CD4-positive, CD25-positive, alpha-beta regulatory T cell (primary cell): ENCODE data around the gene SUSD6. TPM values are rescaled to one million over a fixed set of nuclear protein-coding genes. Genes with fewer than 3 reads are reported as not detected.

Source experiments
- ATAC-seq, 2 donors: fragments of 150-1000 bp; cut with Tn5 transposase; one replicate each; pipeline ENCODE4 v1.10.0; 2021; ENCODE audit warnings: low read depth in 2 of 2, moderate number of reproducible peaks in 2 of 2, moderate library complexity in 1 of 2
- DNase-seq, 3 donors: peaks; one replicate each; pipeline versions ENCODE4 v3.0.0 to v3.0.0-alpha.2; 2012 to 2022; ENCODE audit warnings: mixed read lengths in 1 of 3
- H3K27ac ChIP-seq: one replicate; pipeline ENCODE4 v1.7.0; 2013; ENCODE audit warnings: mild to moderate bottlenecking, low read length; ENCODE audit not compliant: insufficient read depth, poor library complexity, severe bottlenecking
- H3K27me3 ChIP-seq: one replicate; pipeline ENCODE4 v1.7.0; 2013; ENCODE audit warnings: low read length; ENCODE audit not compliant: control insufficient read depth, insufficient read depth
- H3K36me3 ChIP-seq: one replicate; pipeline ENCODE4 v1.7.0; 2013; ENCODE audit warnings: mild to moderate bottlenecking, low read length, moderate library complexity; ENCODE audit not compliant: control insufficient read depth, insufficient read depth
- H3K4me1 ChIP-seq: 2 replicates; pipeline ENCODE4 v1.7.0; 2013; ENCODE audit warnings: mild to moderate bottlenecking, low read length; ENCODE audit not compliant: insufficient read depth, control insufficient read depth, poor library complexity, severe bottlenecking
- H3K4me3 ChIP-seq: one replicate; pipeline ENCODE4 v1.7.0; 2013; ENCODE audit warnings: low read depth, mild to moderate bottlenecking, low read length, moderate library complexity
- H3K9me3 ChIP-seq, 2 experiments: 1 replicate in 1 of 2; 2 replicates in 1 of 2; pipeline ENCODE4 v1.7.0; 2013; ENCODE audit warnings: low read length in 2 of 2, mild to moderate bottlenecking in 1 of 2, moderate library complexity in 1 of 2; ENCODE audit not compliant: control insufficient read depth in 2 of 2
- H3K27ac Mint-ChIP-seq, 3 donors: one replicate each; pipeline ENCODE4 v1.8.0; 2020 to 2022; ENCODE audit warnings: mild to moderate bottlenecking in 3 of 3, mixed read lengths in 3 of 3, moderate library complexity in 2 of 3
- H3K27me3 Mint-ChIP-seq: one replicate; pipeline ENCODE4 v1.8.0; 2022; ENCODE audit warnings: mild to moderate bottlenecking, mixed read lengths
- H3K36me3 Mint-ChIP-seq: one replicate; pipeline ENCODE4 v1.8.0; 2020; ENCODE audit warnings: mixed read lengths
- H3K4me1 Mint-ChIP-seq, 4 donors: one replicate each; pipeline ENCODE4 v1.8.0; 2020 to 2022; ENCODE audit warnings: mixed read lengths in 4 of 4, mild to moderate bottlenecking in 1 of 4
- H3K4me3 Mint-ChIP-seq, 4 donors: one replicate each; pipeline ENCODE4 v1.8.0; 2020 to 2022; ENCODE audit warnings: mild to moderate bottlenecking in 4 of 4, mixed read lengths in 4 of 4, moderate library complexity in 3 of 4
- H3K9me3 Mint-ChIP-seq, 7 donors: one replicate each; pipeline ENCODE4 v1.8.0; 2020 to 2022; ENCODE audit warnings: mixed read lengths in 7 of 7, mild to moderate bottlenecking in 3 of 7, moderate library complexity in 2 of 7
- polyA plus RNA-seq, 4 donors: library from polyadenylated mRNA; unstranded; fragments of 300-500 nt; fragmentation: Illumina TruSeq; gene quantifications; one replicate each; pipeline ENCODE4 v1.2.3, GENCODE V29; 2021
- total RNA-seq: library from RNA; stranded (reverse); gene quantifications from one replicate; pipeline ENCODE4 v1.2.3, GENCODE V29; 2022

Gene SUSD6
- total RNA-seq = 101 TPM
- 10 to 100 TPM in 1 of 4 donors, 1 to 10 TPM in 3; 7.7 to 15.2 (median 9.0) TPM for polyA plus RNA-seq

DNA sequence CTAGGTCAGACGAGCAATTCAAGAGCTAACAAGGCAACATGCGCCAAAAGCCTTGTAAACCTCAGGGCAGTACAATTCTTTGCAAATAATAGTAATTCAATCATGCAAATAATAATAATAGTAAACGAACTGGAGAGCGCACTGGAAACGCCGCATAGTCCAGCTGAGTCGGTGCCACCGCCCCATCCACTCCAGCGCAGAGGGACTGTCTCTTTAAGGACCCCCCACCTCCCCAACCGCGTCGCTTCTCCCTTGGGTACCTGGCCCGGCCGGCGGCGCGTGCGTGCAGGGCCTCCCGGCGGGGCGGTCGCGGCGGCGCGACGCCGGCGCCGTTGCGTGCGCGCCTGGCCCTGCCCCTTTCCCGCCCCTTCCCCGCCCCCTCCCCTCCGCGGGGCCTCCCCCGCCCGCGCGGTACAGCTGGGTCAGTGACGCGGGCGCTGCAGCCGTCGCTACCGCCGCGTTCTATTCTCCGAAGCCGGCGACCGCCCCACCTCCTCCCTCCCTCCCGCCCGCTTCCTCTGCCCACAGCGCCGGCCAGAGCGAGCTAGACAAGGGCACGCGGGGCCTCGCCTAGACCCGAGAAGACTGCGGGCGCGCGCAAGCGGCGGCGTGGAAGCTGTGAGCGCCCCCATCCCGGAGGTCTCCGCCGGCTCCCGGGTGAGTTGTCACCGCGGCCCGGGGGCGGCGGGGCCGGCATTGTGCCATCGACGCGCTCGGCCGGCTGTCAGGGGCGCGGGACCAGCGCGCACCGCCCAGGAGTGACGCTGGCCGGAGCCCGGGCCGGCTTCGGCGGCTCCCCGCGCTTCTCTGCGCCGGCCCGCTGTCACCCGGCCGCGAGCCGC is at the start of gene SUSD6:
Gene SUSD6 (plus strand): TSS at position 425 of the 842 bp plus-strand sequence. CDS start 46,997 bp downstream, outside the sequence.
- H3K27me3 Mint-ChIP-seq = no peaks in the 10 kb centered on the region
- H3K4me3 Mint-ChIP-seq = peak within 1 kb of the TSS; percentile 91 to 97 (median 96)
- Histone ChIP-seq H3K27ac (peak within 1 kb of the TSS; percentile 90), H3K4me3 (peak within 1 kb of the TSS; percentile 98), H3K36me3 (no peaks in the 10 kb centered on the region), H3K27me3 (no peaks in the 10 kb centered on the region), H3K9me3 (no peaks in the 10 kb centered on the region), H3K4me1 (peaks cover 53% of the 10 kb centered on the region)
- no peaks in the 10 kb centered on the region for H3K36me3 Mint-ChIP-seq
- peaks cover 0 to 2% (median 0%) of the 10 kb centered on the region in 7 donors for H3K9me3 Mint-ChIP-seq
- peaks cover 33 to 60% (median 42%) of the 10 kb centered on the region in 4 donors for H3K4me1 Mint-ChIP-seq
- DNase-seq = peak; percentile 84 to 93 (median 86)
- peak within 1 kb of the TSS; percentile 98 to 100 (median 98) for H3K27ac Mint-ChIP-seq
- peak; percentile 79 to 80 for ATAC-seq

DNA sequence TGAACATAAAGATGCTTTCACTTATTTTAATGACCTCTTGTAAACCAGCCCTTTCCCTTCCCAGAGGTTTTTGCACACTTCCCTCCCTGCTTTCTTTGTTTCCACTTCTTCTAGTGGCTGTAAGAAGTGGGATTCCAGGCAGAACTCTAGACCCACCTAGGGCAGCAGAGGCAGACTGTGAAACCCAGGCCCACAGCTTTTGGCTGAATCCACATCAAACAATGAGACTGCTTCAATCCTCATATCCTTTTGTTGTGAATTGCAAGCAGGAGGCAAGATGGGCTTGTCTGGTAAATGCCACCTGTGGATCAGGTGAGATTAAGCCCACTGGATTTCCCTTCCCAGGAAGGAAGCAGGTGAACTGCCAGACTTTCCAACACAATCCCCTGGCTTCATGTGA is 49.5 kb upstream of the SUSD6 start:
- H3K9me3 ChIP-seq = no peaks in the 10 kb centered on the region
- H3K36me3 ChIP-seq = no peaks in the 10 kb centered on the region
- ATAC-seq = no peak
- Mint-ChIP-seq H3K27ac (no peak overlapping the region), H3K4me3 (no peak overlapping the region), H3K36me3 (no peaks in the 10 kb centered on the region), H3K27me3 (peaks cover 59% of the 10 kb centered on the region), H3K4me1 (no peaks in the 10 kb centered on the region), H3K9me3 (peaks cover 0 to 3% (median 0%) of the 10 kb centered on the region in 7 donors)
- H3K27me3 ChIP-seq = peaks cover 15% of the 10 kb centered on the region
- no peak for DNase-seq
- H3K4me3 ChIP-seq = no peak overlapping the region
- H3K4me1 ChIP-seq = no peaks in the 10 kb centered on the region
- H3K27ac ChIP-seq = no peak overlapping the region

- Mint-ChIP-seq H3K27ac (no peak overlapping the region), H3K9me3 (peaks cover 0 to 3% (median 0%) of the 10 kb centered on the region in 7 donors), H3K36me3 (no peaks in the 10 kb centered on the region), H3K4me1 (peaks cover 0 to 4% (median 0%) of the 10 kb centered on the region in 4 donors), H3K4me3 (no peak overlapping the region), H3K27me3 (peaks cover 65% of the 10 kb centered on the region)
- DNase-seq = no peak
- ATAC-seq = no peak
- peaks cover 8% of the 10 kb centered on the region for H3K4me1 ChIP-seq
- no peak overlapping the region for H3K27ac ChIP-seq
- no peak overlapping the region for H3K4me3 ChIP-seq
- no peaks in the 10 kb centered on the region for H3K9me3 ChIP-seq
- H3K36me3 ChIP-seq = no peaks in the 10 kb centered on the region
- peaks cover 29% of the 10 kb centered on the region for H3K27me3 ChIP-seq
Measured at GRCh38 chr14:69567563-69567962, 43.8 kb upstream of the SUSD6 start.

DNA sequence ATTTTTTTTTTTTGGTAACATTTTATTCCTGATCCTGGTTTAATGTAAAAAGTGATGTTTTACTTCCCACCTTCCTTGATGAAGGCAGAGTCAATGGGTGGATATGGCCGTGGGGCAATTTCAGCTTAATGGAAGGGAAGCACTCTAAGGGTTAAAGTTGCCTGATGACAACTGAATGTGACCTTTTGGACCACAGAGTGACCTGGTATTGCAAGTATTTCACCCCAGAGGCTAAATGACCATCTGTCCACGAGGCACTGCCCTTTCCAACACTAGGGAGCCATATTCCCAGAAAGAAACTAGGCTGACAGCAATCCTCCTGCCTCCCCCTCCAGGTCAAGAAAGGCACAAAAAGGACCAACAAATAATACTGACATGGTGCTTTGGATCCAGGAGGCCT is 41.5 kb upstream of the SUSD6 start:
- no peaks in the 10 kb centered on the region for H3K36me3 Mint-ChIP-seq
- peaks cover 0 to 13% (median 5%) of the 10 kb centered on the region in 4 donors for H3K4me1 Mint-ChIP-seq
- H3K27me3 ChIP-seq = peaks cover 33% of the 10 kb centered on the region
- H3K9me3 Mint-ChIP-seq = no peaks in the 10 kb centered on the region
- peaks cover 19% of the 10 kb centered on the region for H3K4me1 ChIP-seq
- H3K9me3 ChIP-seq = no peaks in the 10 kb centered on the region
- no peaks in the 10 kb centered on the region for H3K36me3 ChIP-seq
- H3K4me3 ChIP-seq = no peak overlapping the region
- H3K27me3 Mint-ChIP-seq = peaks cover 63% of the 10 kb centered on the region
- peak overlapping the region in 1 of 4 donors; percentile 15 for H3K4me3 Mint-ChIP-seq
- DNase-seq (no peak), ATAC-seq (no peak)
- no peak overlapping the region for H3K27ac ChIP-seq
- no peak overlapping the region for H3K27ac Mint-ChIP-seq

GRCh38 chr14:69570836-69571330 is 40.5 kb upstream of the SUSD6 start:
- H3K27me3 ChIP-seq = peaks cover 33% of the 10 kb centered on the region

DNA sequence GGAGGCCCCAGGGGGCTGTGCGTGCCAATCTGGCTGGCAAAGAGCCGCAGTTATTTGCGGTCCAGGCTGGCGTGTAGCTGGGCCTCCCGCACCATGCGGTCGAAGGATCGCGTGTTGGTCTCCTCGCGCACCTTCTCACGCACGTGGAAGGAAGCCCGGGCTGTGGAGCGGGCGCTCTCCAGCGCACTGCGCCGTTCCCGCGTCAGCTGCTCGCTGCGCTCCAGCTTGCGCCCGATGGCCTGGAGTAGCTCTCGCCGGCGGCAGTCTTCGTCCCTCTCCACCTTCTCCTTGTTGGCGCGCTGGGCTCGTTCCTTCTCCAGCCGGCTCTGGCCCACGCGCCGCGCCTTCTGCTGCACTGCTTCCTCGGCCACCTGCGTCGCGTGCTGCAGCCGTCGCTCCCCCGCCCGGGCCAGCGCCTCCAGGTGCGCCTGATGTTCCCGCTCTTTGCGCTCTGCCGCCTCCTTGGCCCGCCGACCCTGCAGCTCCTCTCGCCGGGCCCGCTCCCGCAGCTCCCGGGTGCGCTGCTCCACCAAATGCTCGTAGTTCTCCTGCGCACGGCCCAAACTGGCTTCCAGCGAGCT is 39.9 kb upstream of the SUSD6 start:
- no peak for ATAC-seq
- Histone ChIP-seq H3K9me3 (no peaks in the 10 kb centered on the region), H3K4me3 (no peak overlapping the region), H3K36me3 (no peaks in the 10 kb centered on the region), H3K27ac (no peak overlapping the region), H3K27me3 (peaks cover 37% of the 10 kb centered on the region), H3K4me1 (peaks cover 19% of the 10 kb centered on the region)
- Mint-ChIP-seq H3K36me3 (no peaks in the 10 kb centered on the region), H3K4me3 (no peak overlapping the region), H3K4me1 (peaks cover 0 to 13% (median 6%) of the 10 kb centered on the region in 4 donors), H3K9me3 (no peaks in the 10 kb centered on the region), H3K27ac (no peak overlapping the region), H3K27me3 (peaks cover 72% of the 10 kb centered on the region)
- DNase-seq = no peak

More at GRCh38 chr14:69570836-69571330, 40.5 kb upstream of the SUSD6 start:
- Histone ChIP-seq H3K4me3 (no peak overlapping the region), H3K9me3 (no peaks in the 10 kb centered on the region), H3K36me3 (no peaks in the 10 kb centered on the region), H3K27ac (no peak overlapping the region), H3K4me1 (peaks cover 19% of the 10 kb centered on the region)
- Mint-ChIP-seq H3K27ac (no peak overlapping the region), H3K9me3 (no peaks in the 10 kb centered on the region), H3K4me1 (peaks cover 0 to 13% (median 6%) of the 10 kb centered on the region in 4 donors), H3K36me3 (no peaks in the 10 kb centered on the region), H3K4me3 (peak overlapping the region in 1 of 4 donors; percentile 16), H3K27me3 (peaks cover 67% of the 10 kb centered on the region)
- no peak for DNase-seq
- no peak for ATAC-seq

DNA sequence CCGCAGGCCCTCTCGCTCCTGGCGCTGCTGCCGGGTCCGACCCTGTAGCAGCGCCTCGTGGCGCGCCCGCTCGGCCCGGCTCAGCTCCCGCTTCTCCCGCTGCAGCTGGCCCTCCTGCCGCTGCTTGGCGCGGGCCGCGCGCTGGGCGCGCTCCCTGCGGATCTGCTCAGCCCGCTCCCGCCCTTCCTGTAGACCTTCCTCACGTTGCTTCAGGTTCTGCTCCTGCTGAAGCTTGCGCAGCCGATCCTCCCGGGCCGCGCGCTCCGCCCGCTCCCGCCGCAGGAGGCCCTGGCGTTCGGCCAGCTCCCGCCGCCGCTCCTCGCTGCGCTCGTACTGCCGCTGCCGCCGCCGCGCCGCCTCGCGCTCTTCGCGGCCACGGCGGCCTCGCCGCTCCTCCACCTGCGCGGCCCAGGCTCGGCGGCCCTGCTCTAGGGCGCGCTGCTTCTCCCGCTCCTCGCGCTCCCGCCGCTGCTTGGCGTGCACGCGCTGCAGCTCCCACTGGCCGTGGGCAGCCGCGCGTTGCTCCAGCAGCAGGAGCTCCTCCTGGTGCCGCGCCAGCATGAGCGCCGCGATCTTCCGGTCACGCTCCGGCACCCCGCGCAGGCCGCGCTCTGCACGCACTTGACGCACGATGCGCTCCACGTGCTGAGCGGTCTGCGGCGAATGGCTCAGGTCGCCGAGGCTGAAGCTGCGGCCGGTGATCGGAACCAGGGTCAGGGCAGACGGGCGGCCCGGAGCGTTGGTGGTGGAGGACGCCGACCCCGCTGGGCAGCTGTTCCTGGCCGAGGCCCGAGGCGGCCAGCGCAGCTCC is 39.2 kb upstream of the SUSD6 start:
- H3K36me3 ChIP-seq = no peaks in the 10 kb centered on the region
- no peaks in the 10 kb centered on the region for H3K9me3 ChIP-seq
- peaks cover 35% of the 10 kb centered on the region for H3K27me3 ChIP-seq
- H3K9me3 Mint-ChIP-seq = no peaks in the 10 kb centered on the region
- no peaks in the 10 kb centered on the region for H3K36me3 Mint-ChIP-seq
- DNase-seq (peak in 1 of 3 donors; percentile 16), ATAC-seq (no peak)
- H3K27ac ChIP-seq = no peak overlapping the region
- H3K27me3 Mint-ChIP-seq = peaks cover 76% of the 10 kb centered on the region
- peaks cover 0 to 13% (median 6%) of the 10 kb centered on the region in 4 donors for H3K4me1 Mint-ChIP-seq
- peaks cover 19% of the 10 kb centered on the region for H3K4me1 ChIP-seq
- peak overlapping the region in 1 of 4 donors; percentile 41 for H3K4me3 Mint-ChIP-seq
- H3K4me3 ChIP-seq = no peak overlapping the region
- no peak overlapping the region for H3K27ac Mint-ChIP-seq
